Measurements from ENCODE around the gene MCF2L2.

Gene MCF2L2

GRCh38 chr3:183178833-183179549, 249.4 kb downstream of the MCF2L2 start (continued):
- TF ChIP-seq ZNF561 (tag by site-specific recombination; IDR thresholded peaks at IDR 0.05; ENCODE audit: borderline replicate concordance) (no peak), GLIS2 (tag by site-specific recombination; IDR thresholded peaks at IDR 0.05) (peak; percentile 77), ZBTB26 (tag by site-specific recombination; optimal IDR thresholded peaks at IDR 0.05) (peak; percentile 29), ZBTB17 (tag by site-specific recombination; IDR thresholded peaks at IDR 0.05) (peak; percentile 39; the same call in 1 of the 2 replicates), ZNF664 (tag by site-specific recombination; IDR thresholded peaks at IDR 0.05) (no peak), ZIC2 (tag by site-specific recombination; IDR thresholded peaks at IDR 0.05) (no peak), ZNF398 (tag by site-specific recombination; IDR thresholded peaks at IDR 0.05) (no peak), ZBTB20 (tag by site-specific recombination; IDR thresholded peaks at IDR 0.05) (peak; percentile 15; the same call in 1 of the 2 replicates), KLF9 (tag by site-specific recombination; IDR thresholded peaks at IDR 0.05; ENCODE audit: low read depth) (0 out of 2 replicates have a peak, but pooled peaks have one; percentile 33), ZNF239 (tag by site-specific recombination; IDR thresholded peaks at IDR 0.05) (no peak), ZNF645 (tag by site-specific recombination; IDR thresholded peaks at IDR 0.05) (no peak), ZNF335 (tag by site-specific recombination; conservative IDR thresholded peaks at IDR 0.05) (peak; percentile 71), ZNF140 (tag by site-specific recombination; IDR thresholded peaks at IDR 0.05) (no peak), BCL6B (tag by site-specific recombination; IDR thresholded peaks at IDR 0.05) (no peak), ZNF549 (tag by site-specific recombination; IDR thresholded peaks at IDR 0.05) (no peak), EGR2 (tag by site-specific recombination; IDR thresholded peaks at IDR 0.05; ENCODE audit: low read depth) (peak; percentile 84), ZNF19 (tag by site-specific recombination; IDR thresholded peaks at IDR 0.05; ENCODE audit: low read depth) (no peak), ZNF585B (tag by site-specific recombination; IDR thresholded peaks at IDR 0.05) (no peak), ZFHX2 (tag by site-specific recombination; conservative IDR thresholded peaks at IDR 0.05) (peak; percentile 94), PRDM1 (tag by site-specific recombination; IDR thresholded peaks at IDR 0.05) (no peak)

GRCh38 chr3:183178512-183178832, 249.9 kb downstream of the MCF2L2 start:
- no peaks in the 10 kb centered on the region for H3K36me3 ChIP-seq (ENCODE audit: control insufficient read depth in 2 of 2, insufficient read depth in 1 of 2, low read length in 2 of 2)
- CTCF ChIA-PET, result interaction anchor here (0.6 to 1.8 kb wide), 7 partner anchors 16 to 1071 kb away, joined by 3 to 7 read pairs (median 3); partner anchors contain the start of gene EEF1AKMT4
- H3K27ac ChIP-seq (ENCODE audit: extremely low read depth, low read depth, low read length), result no peak overlapping the region
- peak overlapping the region; percentile 51 for H3K4me3 ChIP-seq (ENCODE audit: low read depth, low read length)
- POLR2A ChIA-PET, result no interaction called here
- no peaks in the 10 kb centered on the region for H3K9me3 ChIP-seq (ENCODE audit: control insufficient read depth, insufficient read depth, low read depth, low read length)
- H3K4me1 ChIP-seq (ENCODE audit: control insufficient read depth, insufficient read depth, low read length), result no peaks in the 10 kb centered on the region
- TF ChIP-seq ZNF266 (tag by site-specific recombination; IDR thresholded peaks at IDR 0.05; ENCODE audit: low read depth) (no peak), ZNF335 (tag by site-specific recombination; conservative IDR thresholded peaks at IDR 0.05) (peak; percentile 94)
